Loucy (cell line): ENCODE results near the gene FXYD3.

Experiments used
- CTCF ChIP-seq: fragments of 200-600 bp; sonication (generic); conservative IDR thresholded peaks from 2 replicates; pipeline ENCODE4 v1.5.1; 2014; ENCODE audit warnings: mild to moderate bottlenecking, antibody characterized with exemption, low read length
- EZH2phosphoT487 ChIP-seq: fragments of 200-600 bp; IDR thresholded peaks from 2 replicates; pipeline ENCODE4 v1.6.1; 2018; ENCODE audit warnings: antibody characterized with exemption, mild to moderate bottlenecking, moderate library complexity, borderline replicate concordance

GRCh38 chr19:35144600-35145436 is 29.2 kb downstream of the FXYD3 start:
- TF ChIP-seq CTCF (no peak), EZH2phosphoT487 (no peak)
